HepG2 (cell line): ENCODE results near the gene HDAC5. TPM values are rescaled to one million over a fixed set of nuclear protein-coding genes. Genes with fewer than 3 reads are reported as not detected.

Source experiments
- AFF4 ChIP-seq: sonication (generic); formaldehyde crosslinking; IDR thresholded peaks from 2 replicates; pipeline ENCODE4 v1.4.0; 2020; ENCODE audit warnings: missing genetic modification reagents
- CCDC6 ChIP-seq: sonication (generic); formaldehyde crosslinking; IDR thresholded peaks from 2 replicates; pipeline ENCODE4 v1.8.1; 2022; ENCODE audit warnings: mild to moderate bottlenecking, missing genetic modification reagents, moderate library complexity
- CENPBD1 ChIP-seq: sonication (generic); formaldehyde crosslinking; IDR thresholded peaks from 2 replicates; pipeline ENCODE4 v1.8.0; 2022; ENCODE audit warnings: missing genetic modification reagents, low read depth, mild to moderate bottlenecking, borderline replicate concordance
- MED8 ChIP-seq: sonication (generic); formaldehyde crosslinking; IDR thresholded peaks from 2 replicates; pipeline ENCODE4 v1.8.1; 2023; ENCODE audit warnings: mild to moderate bottlenecking, missing genetic modification reagents; ENCODE audit not compliant: insufficient replicate concordance
- NFAT5 ChIP-seq: sonication (generic); formaldehyde crosslinking; IDR thresholded peaks from 2 replicates; pipeline ENCODE4 v1.4.0; 2020; ENCODE audit warnings: missing genetic modification reagents
- NFE2L2 ChIP-seq: fragments of 150-350 bp; IDR thresholded peaks from 2 replicates; pipeline ENCODE4 v1.6.1; 2014; ENCODE audit warnings: low read length
- SOX6 ChIP-seq, 2 experiments: fragments of 450-650 bp in 1 of 2; sonication (generic) in 1 of 2; formaldehyde crosslinking in 1 of 2; IDR thresholded peaks; 2 replicates each; pipeline versions ENCODE4 v1.4.0 to v1.6.1; 2017 to 2020; ENCODE audit warnings: antibody characterized with exemption in 1 of 2, mild to moderate bottlenecking in 1 of 2, missing genetic modification reagents in 1 of 2
- STAG1 ChIP-seq: sonication (generic); formaldehyde crosslinking; IDR thresholded peaks from 2 replicates; pipeline ENCODE4 v1.4.0; 2020; ENCODE audit warnings: missing genetic modification reagents
- TCF7L2 ChIP-seq: IDR thresholded peaks from 2 replicates; pipeline ENCODE4 v1.6.1; 2011; ENCODE audit warnings: mild to moderate bottlenecking, low read depth, low read length, moderate library complexity
- ZFYVE20 ChIP-seq: sonication (generic); formaldehyde crosslinking; IDR thresholded peaks from 2 replicates; pipeline ENCODE4 v1.8.0; 2023; ENCODE audit warnings: low read depth, mild to moderate bottlenecking, moderate library complexity, missing genetic modification reagents, borderline replicate concordance
- ZNF773 ChIP-seq: sonication (generic); formaldehyde crosslinking; IDR thresholded peaks from 2 replicates; pipeline ENCODE4 v1.4.0; 2020; ENCODE audit warnings: missing genetic modification reagents, borderline replicate concordance
- ZSCAN9 ChIP-seq: IDR thresholded peaks from 2 replicates; pipeline ENCODE4 v1.6.1; 2016; ENCODE audit warnings: borderline replicate concordance
- polyA plus RNA-seq, 8 experiments: library from polyadenylated mRNA; depleted of rRNA in 3 of 8; stranded (reverse) in 7 of 8; unstranded in 1 of 8; fragments of >200 nt; fragmentation: Illumina TruSeq in 4 of 8; extraction: Trizol in 4 of 8; gene quantifications; 2 replicates each; pipeline versions ENCODE4 v1.2.1 to v1.2.3, GENCODE V29; 2011 to 2016; ENCODE audit warnings: low read depth in 4 of 8, missing spikeins in 1 of 8, mixed read lengths in 1 of 8; ENCODE audit not compliant: insufficient read depth in 1 of 8
- total RNA-seq, 5 experiments: library from RNA; depleted of rRNA; stranded (reverse); fragments of >200 nt; fragmentation: Illumina TruSeq; extraction: Trizol; gene quantifications; 2 replicates each; pipeline ENCODE4 v1.2.3, GENCODE V29; 2016; ENCODE audit warnings: low read depth in 1 of 5
- TF ChIP-seq, protein P1 (sequence below): sonication (generic); formaldehyde crosslinking; IDR thresholded peaks from 2 replicates; pipeline ENCODE4 v1.4.0; 2020; ENCODE audit warnings: missing genetic modification reagents, borderline replicate concordance
- TF ChIP-seq, protein P2 (sequence below): sonication (generic); formaldehyde crosslinking; IDR thresholded peaks from 2 replicates; pipeline ENCODE4 v1.5.1; 2020; ENCODE audit warnings: mild to moderate bottlenecking, moderate library complexity, missing genetic modification reagents

Gene HDAC5
- total and polyA plus RNA-seq, 2 of the 13 experiments (the other 11 are each of a cell fraction or from before 2014, with no cell fraction given): 46.4 to 85.4 TPM

DNA sequence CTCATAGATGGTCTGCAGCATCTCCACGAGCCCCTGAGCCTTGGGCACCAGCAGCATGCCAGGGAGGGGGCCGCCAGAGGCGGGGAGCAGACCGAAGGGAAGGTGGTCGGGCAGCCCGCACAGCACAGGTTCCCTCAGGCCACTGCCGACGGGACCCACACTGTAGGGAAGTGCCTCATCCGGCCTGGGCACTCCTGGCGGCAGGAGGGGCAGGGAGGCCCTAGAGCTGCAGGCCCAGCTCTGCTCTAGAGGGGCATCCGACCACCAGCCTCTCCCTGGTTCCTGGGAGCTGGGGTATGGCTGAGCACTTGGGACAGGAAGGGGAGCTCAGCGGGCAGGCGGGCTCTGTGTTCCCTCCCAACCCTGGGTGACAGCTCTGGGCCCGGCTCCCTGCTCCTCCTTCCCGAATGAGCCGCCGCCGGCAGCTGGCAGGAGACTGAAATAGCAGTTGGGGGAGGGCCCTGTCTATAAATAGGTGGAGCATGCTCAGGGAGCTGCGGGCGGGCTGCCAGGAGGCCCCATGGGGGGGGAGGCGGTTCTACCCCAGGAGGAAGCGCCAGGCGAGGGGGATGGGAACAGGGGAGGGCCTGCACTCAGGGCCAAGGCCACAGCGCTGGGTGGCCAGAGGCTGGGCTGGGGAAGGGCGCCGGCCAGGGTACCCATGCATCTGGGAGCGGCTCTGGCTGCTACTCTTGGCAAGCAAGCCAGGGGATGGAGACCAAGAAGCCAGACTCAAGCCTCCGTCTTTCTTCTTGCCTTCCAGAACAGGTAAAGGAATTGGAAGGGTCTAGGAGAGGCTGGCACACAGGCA is 12.4 kb downstream of the HDAC5 start (continued):
- TF ChIP-seq ZSCAN9: peak; percentile 96; the same call in 1 of the 2 replicates
- no peak for TF ChIP-seq ZNF773 (CRISPR knock-in tag)
- no peak; the same call in 1 of the 2 replicates for TF ChIP-seq NFAT5 (CRISPR knock-in tag)
- TF ChIP-seq CCDC6 (CRISPR knock-in tag): peak; percentile 87; the same call in 1 of the 2 replicates
- no peak for TF ChIP-seq ZFYVE20
- TF ChIP-seq STAG1 (CRISPR knock-in tag): no peak
- TF ChIP-seq, protein P1, sequence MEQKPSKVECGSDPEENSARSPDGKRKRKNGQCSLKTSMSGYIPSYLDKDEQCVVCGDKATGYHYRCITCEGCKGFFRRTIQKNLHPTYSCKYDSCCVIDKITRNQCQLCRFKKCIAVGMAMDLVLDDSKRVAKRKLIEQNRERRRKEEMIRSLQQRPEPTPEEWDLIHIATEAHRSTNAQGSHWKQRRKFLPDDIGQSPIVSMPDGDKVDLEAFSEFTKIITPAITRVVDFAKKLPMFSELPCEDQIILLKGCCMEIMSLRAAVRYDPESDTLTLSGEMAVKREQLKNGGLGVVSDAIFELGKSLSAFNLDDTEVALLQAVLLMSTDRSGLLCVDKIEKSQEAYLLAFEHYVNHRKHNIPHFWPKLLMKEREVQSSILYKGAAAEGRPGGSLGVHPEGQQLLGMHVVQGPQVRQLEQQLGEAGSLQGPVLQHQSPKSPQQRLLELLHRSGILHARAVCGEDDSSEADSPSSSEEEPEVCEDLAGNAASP (CRISPR knock-in tag): peak; percentile 82; the same call in 1 of the 2 replicates
- no peak for TF ChIP-seq AFF4
- TF ChIP-seq MED8 (CRISPR knock-in tag): peak; percentile 98
- TF ChIP-seq, protein P2, sequence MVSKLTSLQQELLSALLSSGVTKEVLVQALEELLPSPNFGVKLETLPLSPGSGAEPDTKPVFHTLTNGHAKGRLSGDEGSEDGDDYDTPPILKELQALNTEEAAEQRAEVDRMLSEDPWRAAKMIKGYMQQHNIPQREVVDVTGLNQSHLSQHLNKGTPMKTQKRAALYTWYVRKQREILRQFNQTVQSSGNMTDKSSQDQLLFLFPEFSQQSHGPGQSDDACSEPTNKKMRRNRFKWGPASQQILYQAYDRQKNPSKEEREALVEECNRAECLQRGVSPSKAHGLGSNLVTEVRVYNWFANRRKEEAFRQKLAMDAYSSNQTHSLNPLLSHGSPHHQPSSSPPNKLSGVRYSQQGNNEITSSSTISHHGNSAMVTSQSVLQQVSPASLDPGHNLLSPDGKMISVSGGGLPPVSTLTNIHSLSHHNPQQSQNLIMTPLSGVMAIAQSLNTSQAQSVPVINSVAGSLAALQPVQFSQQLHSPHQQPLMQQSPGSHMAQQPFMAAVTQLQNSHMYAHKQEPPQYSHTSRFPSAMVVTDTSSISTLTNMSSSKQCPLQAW (CRISPR knock-in tag): peak; percentile 99
- no peak for TF ChIP-seq SOX6 (IDR thresholded peaks at IDR 0.05)
- peak; percentile 98 for TF ChIP-seq SOX6 (CRISPR knock-in tag; IDR thresholded peaks at IDR 0.05)
- TF ChIP-seq NFE2L2: no peak; the same call in 1 of the 2 replicates
- TF ChIP-seq TCF7L2: no peak
- TF ChIP-seq CENPBD1 (CRISPR knock-in tag): peak; percentile 86; the same call in 1 of the 2 replicates
